WTC11 (cell line): ENCODE data around the gene MIAT.

Source experiments
- CTCF ChIP-seq: fragments of 200-600 bp; IDR thresholded peaks from 2 replicates; pipeline ENCODE4 v1.8.0; 2022; ENCODE audit warnings: antibody characterized with exemption
- ELF4 ChIP-seq: sonication (generic); formaldehyde crosslinking; IDR thresholded peaks from 2 replicates; pipeline ENCODE4 v1.8.1; 2022; ENCODE audit warnings: low read depth, mild to moderate bottlenecking, moderate library complexity, missing genetic modification reagents
- ETV6 ChIP-seq: sonication (generic); formaldehyde crosslinking; IDR thresholded peaks from 2 replicates; pipeline ENCODE4 v1.8.1; 2022; ENCODE audit warnings: mild to moderate bottlenecking, missing genetic modification reagents
- TCF7 ChIP-seq: sonication (generic); formaldehyde crosslinking; IDR thresholded peaks from 2 replicates; pipeline ENCODE4 v1.8.0; 2022; ENCODE audit warnings: mild to moderate bottlenecking, low read depth, missing genetic modification reagents, moderate library complexity
- ZBTB21 ChIP-seq: sonication (generic); formaldehyde crosslinking; IDR thresholded peaks from 2 replicates; pipeline ENCODE4 v1.8.1; 2023; ENCODE audit warnings: mild to moderate bottlenecking, missing genetic modification reagents, borderline replicate concordance
- ZMAT4 ChIP-seq: fragments of 250-450 bp; sonication (Bioruptor Pico); IDR thresholded peaks from 2 replicates; pipeline ENCODE4 v1.9.0; 2021; ENCODE audit warnings: mild to moderate bottlenecking
- ZNF121 ChIP-seq: sonication (generic); formaldehyde crosslinking; IDR thresholded peaks from 2 replicates; pipeline ENCODE4 v1.8.0; 2023; ENCODE audit warnings: missing genetic modification reagents
- ZNF416 ChIP-seq: fragments of 250-450 bp; sonication (Bioruptor Pico); IDR thresholded peaks from 2 replicates; pipeline ENCODE4 v1.9.0; 2021; ENCODE audit warnings: mild to moderate bottlenecking, inconsistent platforms
- TF ChIP-seq, protein P1 (sequence below): sonication (generic); formaldehyde crosslinking; IDR thresholded peaks from 2 replicates; pipeline ENCODE4 v1.8.0; 2022; ENCODE audit warnings: missing genetic modification reagents
- TF ChIP-seq, protein P2 (sequence below): sonication (generic); formaldehyde crosslinking; IDR thresholded peaks from 2 replicates; pipeline ENCODE4 v1.8.1; 2023; ENCODE audit warnings: mild to moderate bottlenecking, missing genetic modification reagents, moderate library complexity
- TF ChIP-seq, protein P3 (sequence below): sonication (generic); formaldehyde crosslinking; conservative IDR thresholded peaks from 2 replicates; pipeline ENCODE4 v1.8.1; 2023; ENCODE audit warnings: mild to moderate bottlenecking, low read depth, missing genetic modification reagents, moderate library complexity

GRCh38 chr22:26636296-26636695 lies 21.1 kb upstream of the MIAT start:
- TF ChIP-seq CTCF (no peak), ETV6 (CRISPR knock-in tag) (no peak), ZNF416 (CRISPR knock-in tag) (no peak), ZMAT4 (CRISPR knock-in tag) (no peak), ZBTB21 (no peak), ELF4 (CRISPR knock-in tag) (no peak), ZNF121 (CRISPR knock-in tag) (no peak), TCF7 (no peak)
- TF ChIP-seq, protein P1, sequence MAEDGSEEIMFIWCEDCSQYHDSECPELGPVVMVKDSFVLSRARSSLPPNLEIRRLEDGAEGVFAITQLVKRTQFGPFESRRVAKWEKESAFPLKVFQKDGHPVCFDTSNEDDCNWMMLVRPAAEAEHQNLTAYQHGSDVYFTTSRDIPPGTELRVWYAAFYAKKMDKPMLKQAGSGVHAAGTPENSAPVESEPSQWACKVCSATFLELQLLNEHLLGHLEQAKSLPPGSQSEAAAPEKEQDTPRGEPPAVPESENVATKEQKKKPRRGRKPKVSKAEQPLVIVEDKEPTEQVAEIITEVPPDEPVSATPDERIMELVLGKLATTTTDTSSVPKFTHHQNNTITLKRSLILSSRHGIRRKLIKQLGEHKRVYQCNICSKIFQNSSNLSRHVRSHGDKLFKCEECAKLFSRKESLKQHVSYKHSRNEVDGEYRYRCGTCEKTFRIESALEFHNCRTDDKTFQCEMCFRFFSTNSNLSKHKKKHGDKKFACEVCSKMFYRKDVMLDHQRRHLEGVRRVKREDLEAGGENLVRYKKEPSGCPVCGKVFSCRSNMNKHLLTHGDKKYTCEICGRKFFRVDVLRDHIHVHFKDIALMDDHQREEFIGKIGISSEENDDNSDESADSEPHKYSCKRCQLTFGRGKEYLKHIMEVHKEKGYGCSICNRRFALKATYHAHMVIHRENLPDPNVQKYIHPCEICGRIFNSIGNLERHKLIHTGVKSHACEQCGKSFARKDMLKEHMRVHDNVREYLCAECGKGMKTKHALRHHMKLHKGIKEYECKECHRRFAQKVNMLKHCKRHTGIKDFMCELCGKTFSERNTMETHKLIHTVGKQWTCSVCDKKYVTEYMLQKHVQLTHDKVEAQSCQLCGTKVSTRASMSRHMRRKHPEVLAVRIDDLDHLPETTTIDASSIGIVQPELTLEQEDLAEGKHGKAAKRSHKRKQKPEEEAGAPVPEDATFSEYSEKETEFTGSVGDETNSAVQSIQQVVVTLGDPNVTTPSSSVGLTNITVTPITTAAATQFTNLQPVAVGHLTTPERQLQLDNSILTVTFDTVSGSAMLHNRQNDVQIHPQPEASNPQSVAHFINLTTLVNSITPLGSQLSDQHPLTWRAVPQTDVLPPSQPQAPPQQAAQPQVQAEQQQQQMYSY: no peak
- TF ChIP-seq, protein P2, sequence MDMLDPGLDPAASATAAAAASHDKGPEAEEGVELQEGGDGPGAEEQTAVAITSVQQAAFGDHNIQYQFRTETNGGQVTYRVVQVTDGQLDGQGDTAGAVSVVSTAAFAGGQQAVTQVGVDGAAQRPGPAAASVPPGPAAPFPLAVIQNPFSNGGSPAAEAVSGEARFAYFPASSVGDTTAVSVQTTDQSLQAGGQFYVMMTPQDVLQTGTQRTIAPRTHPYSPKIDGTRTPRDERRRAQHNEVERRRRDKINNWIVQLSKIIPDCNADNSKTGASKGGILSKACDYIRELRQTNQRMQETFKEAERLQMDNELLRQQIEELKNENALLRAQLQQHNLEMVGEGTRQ: no peak
- TF ChIP-seq, protein P3, sequence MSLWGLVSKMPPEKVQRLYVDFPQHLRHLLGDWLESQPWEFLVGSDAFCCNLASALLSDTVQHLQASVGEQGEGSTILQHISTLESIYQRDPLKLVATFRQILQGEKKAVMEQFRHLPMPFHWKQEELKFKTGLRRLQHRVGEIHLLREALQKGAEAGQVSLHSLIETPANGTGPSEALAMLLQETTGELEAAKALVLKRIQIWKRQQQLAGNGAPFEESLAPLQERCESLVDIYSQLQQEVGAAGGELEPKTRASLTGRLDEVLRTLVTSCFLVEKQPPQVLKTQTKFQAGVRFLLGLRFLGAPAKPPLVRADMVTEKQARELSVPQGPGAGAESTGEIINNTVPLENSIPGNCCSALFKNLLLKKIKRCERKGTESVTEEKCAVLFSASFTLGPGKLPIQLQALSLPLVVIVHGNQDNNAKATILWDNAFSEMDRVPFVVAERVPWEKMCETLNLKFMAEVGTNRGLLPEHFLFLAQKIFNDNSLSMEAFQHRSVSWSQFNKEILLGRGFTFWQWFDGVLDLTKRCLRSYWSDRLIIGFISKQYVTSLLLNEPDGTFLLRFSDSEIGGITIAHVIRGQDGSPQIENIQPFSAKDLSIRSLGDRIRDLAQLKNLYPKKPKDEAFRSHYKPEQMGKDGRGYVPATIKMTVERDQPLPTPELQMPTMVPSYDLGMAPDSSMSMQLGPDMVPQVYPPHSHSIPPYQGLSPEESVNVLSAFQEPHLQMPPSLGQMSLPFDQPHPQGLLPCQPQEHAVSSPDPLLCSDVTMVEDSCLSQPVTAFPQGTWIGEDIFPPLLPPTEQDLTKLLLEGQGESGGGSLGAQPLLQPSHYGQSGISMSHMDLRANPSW (CRISPR knock-in tag): no peak
